HG03442 (cell line): ENCODE results near the gene HOXA1.

ENCODE experiments used
- ATAC-seq: cut with Tn5 transposase; IDR thresholded peaks from one replicate; pipeline ENCODE4 v1.9.1; 2021; ENCODE audit warnings: mild to moderate bottlenecking, moderate library complexity; ENCODE audit not compliant: unreplicated experiment

The HOXA1 gene

DNA sequence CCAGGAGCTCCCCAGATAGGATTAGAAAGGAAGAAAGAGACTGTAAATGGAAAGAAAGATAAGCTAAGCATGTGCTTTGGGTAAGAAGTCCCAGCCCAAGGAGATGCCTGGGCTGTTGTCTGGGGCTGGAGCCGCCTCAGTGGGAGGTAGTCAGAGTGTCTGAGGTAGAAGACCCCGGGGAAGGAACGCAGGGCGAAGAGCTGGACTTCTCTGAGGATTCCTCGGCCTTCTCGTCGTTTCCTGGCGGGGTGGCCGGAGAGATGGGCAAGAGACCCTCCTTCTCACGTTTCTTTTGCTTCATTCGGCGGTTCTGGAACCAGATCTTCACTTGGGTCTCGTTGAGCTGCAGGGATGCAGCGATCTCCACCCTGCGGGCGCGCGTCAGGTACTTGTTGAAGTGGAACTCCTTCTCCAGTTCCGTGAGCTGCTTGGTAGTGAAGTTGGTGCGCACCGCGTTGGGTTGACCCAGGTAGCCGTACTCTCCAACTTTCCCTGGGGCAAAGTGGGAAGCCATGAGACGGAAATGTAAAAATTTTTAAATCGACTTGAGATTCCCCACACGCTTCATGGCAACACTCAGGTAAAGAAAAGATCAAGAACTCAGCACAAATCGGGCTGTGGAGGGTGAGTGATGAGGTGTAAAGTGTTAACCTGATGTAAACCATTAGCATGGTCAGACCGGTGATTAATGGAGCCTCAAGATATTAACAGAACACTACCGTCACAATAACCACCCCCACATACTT, 1.3 kb downstream of the HOXA1 start:
- ATAC-seq: no peak

DNA sequence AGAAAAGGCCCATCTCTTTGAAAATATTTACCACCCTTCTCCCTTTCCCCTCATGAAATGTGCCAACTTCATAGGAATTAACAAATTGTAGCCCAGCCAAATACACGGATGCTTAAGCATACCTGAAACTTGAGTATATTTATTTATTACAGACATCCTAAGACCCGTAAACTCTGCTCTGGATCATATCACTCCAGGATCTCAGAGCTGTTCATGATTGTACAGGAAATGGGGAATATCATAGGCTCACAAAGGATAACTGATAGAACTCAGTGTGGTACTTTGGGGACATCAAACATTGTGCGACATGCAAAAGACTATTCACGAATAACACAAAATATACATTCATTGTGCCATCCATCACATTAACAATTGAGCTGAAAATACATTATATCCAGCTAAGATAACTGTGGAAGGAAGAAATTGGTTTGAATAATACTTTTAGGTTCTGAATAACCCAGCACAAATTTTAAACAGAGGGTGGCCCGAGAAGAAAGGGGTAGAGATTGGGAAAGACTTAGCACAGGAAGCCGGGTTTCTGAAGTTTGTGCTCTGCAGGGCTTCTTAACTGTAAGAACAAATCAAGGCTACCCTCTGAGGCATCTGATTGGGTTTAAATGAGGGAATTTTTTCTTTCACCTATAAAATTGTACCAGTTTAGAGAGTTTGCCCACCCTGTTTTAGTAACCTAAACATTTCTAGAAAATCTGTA, 2.5 kb downstream of the HOXA1 start:
- ATAC-seq: no peak

DNA sequence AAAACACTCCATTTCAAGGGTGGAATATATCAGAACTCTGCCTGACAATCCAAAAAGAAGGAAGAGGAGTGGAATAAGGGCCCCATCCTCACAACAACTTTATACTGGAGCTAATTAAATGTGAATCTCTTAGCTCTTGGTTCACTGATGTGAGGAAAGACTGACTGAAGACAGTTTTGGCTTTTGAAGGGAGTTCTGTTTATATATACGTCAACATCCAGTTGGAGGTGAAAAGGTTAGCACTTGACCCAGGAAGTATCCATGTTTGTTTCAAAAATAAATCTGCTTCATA, 3.0 kb downstream of the HOXA1 start:
- ATAC-seq: no peak

DNA sequence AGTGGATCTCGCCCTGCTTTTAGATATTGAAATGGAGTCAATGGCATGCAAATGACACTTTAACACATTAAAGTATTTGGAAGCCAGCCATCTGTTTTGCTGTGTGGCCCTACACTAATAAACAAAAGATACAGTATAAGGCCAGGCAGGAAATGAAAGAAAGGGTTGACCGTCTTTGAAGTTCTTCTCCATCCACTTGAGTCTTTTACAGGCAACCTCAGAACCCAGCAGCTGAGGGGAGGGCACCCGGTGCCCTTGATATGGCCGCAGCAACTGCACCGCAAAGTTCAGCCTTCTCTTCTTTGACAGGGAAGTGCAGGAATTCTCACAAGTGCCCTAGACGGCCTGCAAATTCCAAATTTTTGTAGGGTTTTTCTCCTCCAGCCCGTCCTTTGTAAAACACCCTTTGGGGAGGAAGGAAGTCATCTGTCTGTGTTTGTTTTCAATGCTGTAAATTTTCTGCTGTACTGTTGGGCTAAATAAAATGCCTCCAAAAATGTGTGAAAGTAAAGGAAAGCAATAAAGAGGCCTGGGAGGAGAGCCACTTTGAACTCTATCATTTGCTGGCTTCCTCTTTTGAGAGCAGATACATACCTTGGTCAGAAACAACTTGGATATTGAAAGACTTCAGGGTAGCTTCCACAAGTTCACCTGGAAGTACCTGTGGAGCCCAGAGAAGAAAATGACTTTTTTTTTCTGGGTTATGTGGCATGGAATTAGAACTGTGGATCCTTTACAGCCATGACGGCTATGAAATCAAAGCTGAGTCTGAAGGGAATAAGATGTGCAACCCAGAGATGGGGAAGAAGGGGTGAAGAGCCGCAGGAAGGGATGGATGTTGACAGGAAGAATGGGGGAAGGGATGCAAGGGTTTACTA, 3.6 kb downstream of the HOXA1 start:
- ATAC-seq: no peak

DNA sequence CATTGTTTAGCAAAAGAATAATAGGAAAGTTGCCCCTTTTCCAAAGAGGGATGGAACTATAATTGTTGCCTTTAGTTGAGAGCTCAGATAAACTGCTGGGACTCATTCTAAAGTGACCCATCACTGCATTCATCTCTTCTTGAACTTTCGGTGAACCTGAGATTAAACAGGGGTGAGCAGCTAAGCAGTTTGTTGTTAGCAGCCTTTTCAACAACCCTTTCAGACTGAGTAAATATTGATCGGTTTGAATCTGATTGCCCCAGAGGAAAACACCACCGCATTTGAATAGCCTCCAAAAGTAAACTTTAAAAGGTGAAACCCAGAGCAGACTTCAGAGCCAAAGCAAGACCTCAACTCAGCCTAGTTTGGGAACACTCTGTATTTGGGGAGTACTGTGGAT, 4.7 kb downstream of the HOXA1 start:
- no peak for ATAC-seq

DNA sequence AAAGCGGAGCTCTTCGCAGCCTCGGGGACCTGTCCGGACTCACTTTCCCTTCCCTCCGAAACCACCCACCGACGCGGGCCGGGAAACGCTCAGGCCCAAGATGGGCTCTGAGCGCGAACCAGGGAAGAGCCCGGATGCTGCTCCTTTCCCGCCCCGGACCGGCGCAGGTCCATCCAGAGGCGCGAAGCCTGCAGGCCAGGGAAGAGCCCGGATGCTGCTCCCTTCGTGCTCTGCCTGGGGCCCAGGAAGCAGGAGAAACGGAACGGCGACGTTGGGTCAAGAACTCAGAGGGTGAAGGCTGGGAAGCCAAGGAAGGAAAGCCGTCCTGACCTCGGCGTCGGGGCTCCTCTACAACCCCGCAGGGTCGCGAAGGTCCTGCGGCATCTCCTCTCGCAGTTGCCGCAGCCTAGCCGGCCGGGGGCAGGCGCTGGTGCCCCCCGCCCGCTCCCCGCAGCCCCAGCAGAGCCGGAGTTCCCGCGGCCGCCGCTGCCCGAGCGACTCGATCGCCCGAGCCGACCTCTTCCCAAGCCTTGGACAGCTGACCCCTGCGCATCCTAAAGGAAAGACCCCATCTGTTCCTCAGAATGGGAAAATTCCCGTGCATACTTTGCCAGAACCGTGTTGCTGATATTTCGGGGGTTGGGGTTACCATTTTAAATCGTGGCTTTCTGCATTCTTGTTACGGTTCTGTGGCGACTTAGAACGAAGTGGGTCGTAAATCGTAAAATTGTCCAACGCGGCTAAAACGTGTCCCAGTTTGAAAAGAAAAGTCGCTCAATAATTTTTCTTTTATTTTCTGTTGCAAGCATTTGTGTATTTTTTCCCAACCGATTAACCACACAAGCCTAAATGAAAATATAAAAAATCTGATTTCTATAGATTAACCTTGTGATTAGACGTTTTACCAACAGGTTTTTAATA, 7.5 kb downstream of the HOXA1 start:
- ATAC-seq: no peak

DNA sequence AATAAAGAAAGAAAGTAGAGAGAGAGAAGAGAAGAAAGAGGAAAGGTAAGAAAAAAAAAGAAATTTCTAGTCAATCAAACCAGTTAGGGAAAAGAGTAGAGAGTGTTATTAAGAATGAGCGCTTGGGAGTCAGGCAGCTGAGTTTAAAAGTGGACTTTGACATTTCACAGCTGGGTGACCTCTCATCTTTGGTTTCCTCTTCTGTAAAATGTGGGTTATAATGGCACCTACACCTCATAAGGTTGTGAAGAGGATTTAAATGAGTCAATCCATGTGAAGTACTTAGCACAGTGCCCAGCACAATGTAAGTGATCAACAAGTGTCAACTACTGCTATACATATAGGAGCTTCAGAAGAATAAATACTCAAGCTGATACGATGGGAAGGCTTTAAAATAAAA, 12.2 kb downstream of the HOXA1 start:
- no peak for ATAC-seq

DNA sequence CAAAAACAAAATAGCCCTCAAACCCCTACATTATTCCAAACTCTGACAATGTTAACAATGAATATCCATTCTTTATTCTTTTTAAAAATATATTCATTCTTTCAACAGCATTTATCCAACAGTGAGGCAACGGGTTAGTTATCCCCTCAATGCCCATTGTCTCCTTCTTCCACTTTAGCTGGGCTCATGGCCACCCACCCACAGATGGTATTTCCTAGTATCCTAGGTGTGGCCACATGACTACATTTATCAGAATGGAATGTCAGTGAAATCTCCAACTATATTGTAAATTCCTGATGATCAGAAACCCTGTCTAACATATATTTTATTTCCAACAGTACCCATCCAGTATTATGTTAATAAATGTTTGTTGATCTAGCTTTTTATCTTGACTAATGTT, 13.6 kb downstream of the HOXA1 start:
- no peak for ATAC-seq

DNA sequence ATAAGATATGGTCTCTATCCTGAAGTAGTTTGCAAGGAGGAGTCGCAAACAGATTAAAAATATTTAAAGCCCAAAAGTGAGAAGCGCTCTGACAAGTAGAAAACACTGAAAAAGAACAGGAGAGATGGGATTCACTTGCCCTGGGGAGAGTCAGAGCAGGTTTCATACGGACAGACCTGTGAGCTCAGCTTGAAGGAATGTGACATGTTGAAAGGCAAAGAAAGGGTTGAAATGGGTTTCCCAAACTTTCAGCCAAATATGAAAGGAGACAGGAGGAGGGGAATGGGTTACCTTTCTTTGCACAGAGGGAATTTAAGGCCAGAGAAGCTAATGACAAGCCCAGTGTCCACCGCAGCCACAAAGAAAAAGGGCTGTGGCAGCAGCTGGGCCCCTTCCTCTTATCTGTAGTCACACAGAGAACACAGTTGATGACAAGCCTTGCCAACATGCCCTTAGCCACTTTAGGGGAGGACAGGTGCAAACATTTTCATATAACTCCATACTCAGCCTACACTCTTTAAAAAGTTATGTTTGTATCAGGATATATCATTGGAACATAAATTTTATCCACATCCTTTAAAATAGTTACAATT, 14.9 kb downstream of the HOXA1 start:
- ATAC-seq: no peak

DNA sequence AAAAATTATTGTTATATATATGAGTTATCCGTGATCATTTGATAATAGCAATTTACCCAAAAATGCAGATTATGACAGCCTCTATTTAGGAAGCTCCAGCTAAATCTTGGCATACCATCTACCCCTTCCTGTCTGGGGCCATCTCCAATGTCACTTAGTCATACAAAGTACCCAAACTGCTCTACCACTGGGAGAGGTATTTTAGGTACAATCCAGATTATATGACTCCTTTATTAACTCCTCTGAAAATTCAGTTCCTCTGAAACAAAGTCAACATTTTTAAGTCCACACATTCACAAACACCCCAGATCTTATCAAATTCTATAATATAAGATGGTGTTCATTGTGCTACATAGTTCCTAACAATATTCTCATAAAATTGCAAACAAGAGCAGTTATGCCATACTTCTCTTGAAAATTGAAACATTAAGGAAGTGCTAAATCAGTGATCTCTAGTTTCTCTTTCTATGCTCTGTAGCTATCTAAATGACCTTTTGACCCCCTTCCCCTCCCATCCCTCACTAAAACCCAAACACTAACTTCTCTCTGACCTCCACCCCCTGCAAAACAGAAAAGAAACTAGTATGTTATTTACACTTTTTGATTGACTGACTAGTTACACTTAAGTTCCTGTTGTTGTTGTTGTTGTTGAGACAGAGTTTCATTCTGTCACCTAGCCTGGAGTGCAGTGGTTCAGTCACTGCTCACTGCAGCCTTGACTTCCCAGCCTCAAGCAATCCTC, 16.4 kb downstream of the HOXA1 start:
- ATAC-seq: no peak

DNA sequence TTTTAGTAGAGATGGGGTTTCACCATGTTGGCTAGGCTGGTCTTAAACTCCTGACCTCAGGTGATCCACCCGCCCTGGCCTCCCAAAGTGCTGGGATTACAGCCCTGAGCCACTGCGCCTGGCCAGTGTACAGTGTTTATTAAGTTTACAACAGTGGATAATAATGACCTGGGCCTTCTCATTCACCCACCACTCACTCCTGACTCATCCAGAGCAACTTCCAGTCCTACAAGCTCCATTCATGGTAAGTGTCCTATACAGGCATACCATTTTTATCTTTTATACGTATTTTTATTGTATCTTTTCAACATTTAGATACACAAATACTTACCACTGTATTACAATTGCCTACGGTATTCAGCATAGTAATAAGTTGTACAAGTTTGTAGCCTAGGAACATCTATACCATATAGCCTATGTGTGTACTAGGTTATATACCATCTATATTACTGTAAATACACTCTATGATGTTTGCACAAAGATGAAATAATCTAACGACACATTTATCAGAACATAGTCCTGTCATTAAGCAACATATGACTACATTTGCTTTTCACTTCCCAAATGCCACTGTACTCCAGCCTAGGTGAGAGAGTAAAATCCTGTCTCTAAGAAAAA, 17.1 kb downstream of the HOXA1 start:
- ATAC-seq: no peak

DNA sequence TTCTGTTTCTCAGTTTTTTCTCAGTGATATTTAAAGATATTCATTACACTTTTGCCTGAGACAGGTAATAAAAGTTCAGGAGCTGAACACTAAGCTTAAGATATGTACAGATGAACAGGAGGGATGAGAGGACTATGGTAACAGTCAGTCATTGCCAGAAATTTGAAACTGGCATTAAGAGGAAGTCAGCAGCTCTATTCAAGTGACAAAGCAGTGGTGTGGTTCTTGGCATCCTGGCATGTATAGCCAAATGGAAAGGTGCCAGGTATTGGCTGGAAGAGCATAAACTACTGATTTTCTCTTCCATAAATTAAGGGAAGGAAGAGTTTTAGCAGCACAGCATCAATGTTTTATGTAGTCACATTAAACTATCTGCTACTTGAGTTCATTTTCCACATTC, 22.7 kb downstream of the HOXA1 start:
- no peak for ATAC-seq

DNA sequence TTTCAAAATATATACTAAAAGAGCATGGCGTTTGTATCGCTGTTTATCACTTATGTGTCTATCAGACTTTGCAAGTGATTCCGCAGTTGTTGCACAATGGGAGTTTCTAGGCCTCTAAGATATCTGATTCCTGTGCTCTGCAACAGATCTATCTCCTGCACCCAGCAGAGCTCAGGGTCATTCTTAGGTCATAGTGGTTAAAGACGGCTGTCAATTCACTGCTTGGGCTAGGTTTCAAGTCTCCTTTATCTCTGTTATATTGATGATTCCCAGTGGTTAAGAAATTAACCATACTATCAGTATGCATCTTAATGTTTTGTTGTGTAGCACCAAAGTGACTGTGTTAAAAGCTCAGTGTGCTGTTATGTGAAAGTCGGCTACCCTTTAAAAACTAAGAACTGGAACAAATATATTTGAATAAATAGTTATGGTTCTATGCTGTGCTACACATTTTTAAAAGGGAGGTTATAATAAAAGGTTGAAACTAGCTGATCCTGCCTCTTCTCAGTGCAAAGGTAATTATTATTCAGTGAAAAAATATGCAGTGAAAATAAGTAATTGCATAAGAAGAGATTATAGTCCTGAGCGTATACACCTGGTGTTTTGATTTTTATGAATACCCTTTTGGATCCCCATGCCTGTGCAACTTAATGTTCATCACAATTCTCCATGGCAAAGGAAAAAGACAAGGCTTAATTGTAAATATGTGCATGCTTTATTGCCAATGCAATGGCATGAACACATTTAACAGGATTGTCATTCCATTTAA, 24.0 kb downstream of the HOXA1 start:
- no peak for ATAC-seq

DNA sequence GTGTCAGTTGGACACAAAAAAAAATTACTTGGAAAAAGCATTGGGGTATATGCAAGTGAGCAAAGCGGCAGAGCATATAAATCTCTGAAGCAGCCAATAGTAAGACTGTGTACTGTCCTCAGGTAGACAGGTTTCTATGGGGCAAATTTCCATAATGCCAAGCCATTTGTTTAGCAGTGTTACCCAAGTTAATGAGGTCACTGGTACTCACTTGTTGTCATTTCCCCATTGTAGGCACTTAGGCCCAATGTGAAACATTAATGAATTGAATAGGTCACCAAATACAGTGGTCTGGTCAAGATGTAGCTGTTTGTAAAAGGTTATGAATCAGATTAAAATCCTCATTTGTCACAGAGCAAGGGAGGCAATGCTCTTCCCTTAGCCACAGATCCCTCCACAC, 27.5 kb downstream of the HOXA1 start:
- ATAC-seq: no peak

DNA sequence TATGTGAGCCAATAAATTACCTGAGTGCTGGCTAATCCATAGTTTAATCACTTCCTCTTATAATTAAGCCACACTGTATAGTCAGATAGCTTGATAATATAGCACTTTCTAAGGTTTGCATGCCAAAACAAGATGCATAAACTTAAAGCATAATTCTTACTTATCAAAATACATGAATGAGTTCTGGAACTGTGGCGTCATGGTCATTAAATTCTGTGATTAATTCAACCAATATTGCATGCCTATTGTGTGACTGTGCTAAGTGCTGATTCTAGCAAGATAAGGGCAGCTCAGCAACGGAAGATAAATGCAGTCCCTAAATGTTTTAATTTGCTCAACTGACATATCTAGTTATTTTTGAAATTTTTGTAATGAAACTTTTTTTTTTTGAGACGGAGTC, 29.7 kb downstream of the HOXA1 start:
- no peak for ATAC-seq

DNA sequence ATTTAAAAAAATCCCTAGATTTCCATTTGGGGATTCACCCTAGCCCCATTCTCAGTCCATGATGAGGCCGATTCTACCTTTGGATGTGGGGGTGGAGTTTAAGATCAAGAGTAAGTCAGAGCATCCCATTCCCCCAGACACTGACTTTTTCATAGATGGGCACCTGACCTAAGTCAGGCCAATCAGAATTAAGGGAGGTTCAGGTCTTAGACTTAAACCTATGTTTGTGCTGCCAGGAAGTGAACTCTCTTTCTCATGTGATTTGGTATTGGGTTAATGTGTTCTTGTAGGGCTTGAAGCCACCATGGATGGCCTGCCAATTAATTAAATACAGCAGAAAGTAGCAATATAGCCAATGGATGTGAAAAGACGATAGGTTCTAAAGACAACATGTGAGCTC, 30.1 kb downstream of the HOXA1 start:
- no peak for ATAC-seq

DNA sequence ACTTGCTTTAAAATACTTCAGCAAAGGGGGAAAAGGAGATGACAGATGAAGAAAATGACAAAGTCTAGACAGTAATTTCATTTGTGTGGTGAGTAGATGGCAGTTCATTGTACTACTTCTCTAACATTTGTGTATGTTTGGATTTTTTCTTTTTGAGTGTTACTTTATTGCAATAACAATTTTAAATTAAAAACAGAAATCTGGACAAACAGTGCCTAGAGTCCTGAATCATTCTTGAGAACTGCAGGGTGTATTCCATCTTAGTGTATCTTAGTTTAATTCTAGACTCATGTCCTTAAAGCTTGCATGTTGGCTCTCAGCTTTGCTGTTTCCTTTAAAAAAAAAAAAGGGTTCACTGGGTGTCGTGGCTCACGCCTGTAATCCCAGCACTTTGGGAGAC, 31.1 kb downstream of the HOXA1 start:
- ATAC-seq: no peak

DNA sequence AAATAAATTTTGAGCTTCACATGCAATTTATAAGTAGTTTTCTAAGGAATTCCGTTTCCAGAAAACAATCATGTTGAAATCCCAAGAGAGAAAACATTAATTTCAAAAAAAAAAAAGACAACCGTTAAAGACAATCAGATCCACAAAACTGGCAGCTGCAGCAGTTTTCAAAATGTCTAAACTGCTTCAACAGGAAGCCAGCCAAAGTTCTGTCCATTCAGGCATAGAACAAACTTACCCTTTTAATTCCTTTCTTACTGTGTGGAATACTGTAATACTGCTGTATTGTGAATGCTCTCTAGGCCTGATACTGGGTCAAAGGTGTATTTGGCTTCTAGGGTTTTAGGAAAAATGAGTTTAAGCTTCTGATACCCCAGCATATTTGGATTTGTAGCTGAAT, 31.6 kb downstream of the HOXA1 start:
- ATAC-seq: no peak

DNA sequence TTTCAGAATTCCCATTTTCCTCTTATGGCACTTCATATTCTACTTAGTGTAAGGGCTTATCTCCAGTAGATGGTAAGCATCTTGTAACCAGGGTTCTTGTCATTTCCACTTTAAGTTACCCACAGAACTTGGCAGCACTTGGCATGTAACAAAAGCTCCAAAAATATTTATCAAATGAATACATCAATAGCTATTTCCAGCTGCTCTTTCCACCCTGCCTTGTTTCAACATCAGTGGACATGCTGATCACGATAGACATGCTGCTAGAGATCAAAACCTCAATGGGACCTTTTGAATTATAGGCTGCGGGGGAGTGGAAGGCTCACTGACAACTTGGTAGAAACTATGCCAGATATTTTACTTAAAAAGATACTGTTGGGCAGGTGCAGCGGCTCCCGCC, 32.9 kb downstream of the HOXA1 start:
- ATAC-seq: no peak
